Prostate gland (tissue), 2 donors: ENCODE results near the gene C1orf21.

Experiments
- CTCF ChIP-seq, 4 experiments: fragments of 200-600 bp in 2 of 4; fragments of 450-650 bp in 2 of 4; sonication (generic) in 2 of 4; IDR thresholded peaks; 1 replicate in 3 of 4; 2 replicates in 1 of 4; pipeline ENCODE4 v1.5.1; 2016 to 2019; ENCODE audit warnings: antibody characterized with exemption in 4 of 4, mild to moderate bottlenecking in 2 of 4, moderate library complexity in 2 of 4
- POLR2AphosphoS5 ChIP-seq: sonication (generic); formaldehyde crosslinking; IDR thresholded peaks from one replicate; pipeline ENCODE4 v1.6.1; 2017; ENCODE audit warnings: antibody characterized with exemption

- TF ChIP-seq CTCF (IDR thresholded peaks at IDR 0.05) = no peak
- TF ChIP-seq POLR2AphosphoS5 = no peak
These were observed 29.9 kb upstream of the C1orf21 start for GRCh38 chr1:184356891-184357290.
